HFF-Myc (cell line): ENCODE measurements around the gene C6orf136.

ENCODE experiments used
- DNase-seq: peaks from one replicate; pipeline ENCODE4 v3.0.0-alpha.2; 2011; ENCODE audit warnings: low read depth; ENCODE audit errors: extremely low read depth
- H3K4me3 ChIP-seq: replicated peaks from 2 replicates; pipeline ENCODE4 v1.5.1; 2011; ENCODE audit warnings: low read depth, mild to moderate bottlenecking, control low read depth, low read length
- CTCF ChIP-seq: IDR thresholded peaks from 2 replicates; pipeline ENCODE4 v1.5.1; 2012; ENCODE audit warnings: mild to moderate bottlenecking, low read depth, low read length, control low read depth; ENCODE audit errors: missing control alignments

The C6orf136 gene

DNA sequence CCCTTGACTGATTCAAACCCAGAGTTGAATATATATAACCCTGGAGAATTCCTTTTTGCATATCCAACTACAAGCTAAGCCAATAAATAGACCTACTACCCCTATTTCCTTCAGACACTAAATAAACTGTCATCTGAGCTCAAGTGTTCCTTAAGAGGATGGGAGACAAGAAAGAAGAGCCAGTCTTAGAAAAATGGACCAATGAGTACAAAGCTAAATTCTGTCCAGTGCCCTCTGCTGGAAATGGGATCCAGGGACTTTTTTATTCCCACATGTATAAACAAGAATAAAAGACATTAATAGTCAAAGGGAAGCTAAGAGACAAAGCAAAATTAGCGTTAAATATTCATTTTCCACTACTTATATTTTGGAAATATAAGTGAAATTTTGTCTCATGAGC is 34.7 kb upstream of the C6orf136 start:
- peak; percentile 21 for TF ChIP-seq CTCF
- no peak overlapping the region for H3K4me3 ChIP-seq
- DNase-seq: no peak

GRCh38 chr6:30612687-30613248 is 34.2 kb upstream of the C6orf136 start:
- no peak overlapping the region for H3K4me3 ChIP-seq
- DNase-seq: no peak
- TF ChIP-seq CTCF: no peak

DNA sequence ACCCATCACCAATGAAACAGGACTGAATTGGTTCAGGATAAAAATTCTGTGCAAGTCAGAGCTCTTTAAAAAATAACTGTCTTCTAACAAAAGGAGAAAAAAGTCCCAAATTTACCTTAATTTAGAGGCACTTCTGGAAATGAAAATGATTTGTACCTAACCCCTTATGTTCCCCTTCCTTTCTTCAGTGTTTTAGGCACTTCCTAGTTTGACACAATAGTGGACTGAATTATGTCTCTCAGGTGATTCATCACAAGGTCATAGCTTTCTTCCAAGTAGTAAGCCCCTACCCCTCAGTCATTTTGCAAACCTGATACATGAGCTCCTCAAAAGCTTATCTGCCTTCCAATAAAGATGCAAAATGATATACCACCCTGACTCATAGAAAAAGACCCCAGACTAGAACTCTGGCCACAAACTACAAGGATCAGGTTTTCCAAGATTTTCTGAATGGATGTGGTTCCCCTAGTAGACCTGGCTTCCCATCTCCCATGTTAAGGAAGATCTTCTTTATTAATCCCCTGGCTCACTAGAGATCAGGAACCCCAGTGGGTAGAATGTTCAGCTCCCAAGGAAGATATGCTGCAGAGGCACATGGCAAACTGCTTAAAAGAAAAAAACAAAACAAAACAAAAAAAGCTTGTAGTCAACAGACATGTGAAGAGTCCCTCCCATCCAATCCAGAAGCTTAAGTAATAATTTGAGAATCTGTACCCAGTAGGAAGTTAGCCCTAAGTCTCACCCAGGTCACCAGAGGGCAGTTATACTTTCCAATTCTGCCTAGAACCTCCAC is 33.5 kb upstream of the C6orf136 start:
- DNase-seq: no peak
- TF ChIP-seq CTCF: no peak
- H3K4me3 ChIP-seq: no peak overlapping the region

GRCh38 chr6:30614044-30614842 is 32.7 kb upstream of the C6orf136 start:
- DNase-seq: no peak
- H3K4me3 ChIP-seq: peak overlapping the region; percentile 78
- TF ChIP-seq CTCF: no peak

DNA sequence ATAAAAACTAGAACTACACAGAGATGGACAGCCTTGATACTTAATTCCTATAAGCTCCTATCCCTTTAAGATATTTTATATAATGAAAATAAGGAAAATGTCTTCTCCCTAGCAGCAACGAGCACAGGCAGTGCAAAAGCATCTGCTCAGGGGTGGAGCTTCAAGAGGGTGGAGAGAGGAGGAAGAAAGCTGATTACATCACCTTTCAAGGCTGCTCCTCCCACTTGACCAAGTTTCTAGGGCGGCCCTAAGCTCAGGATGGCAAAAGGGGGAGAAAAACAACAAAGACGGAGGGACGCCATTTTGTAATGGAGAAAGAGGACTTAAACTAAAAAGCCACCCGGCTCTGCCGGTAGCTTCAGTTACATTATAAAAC is 32.1 kb upstream of the C6orf136 start:
- H3K4me3 ChIP-seq: peak overlapping the region; percentile 78
- TF ChIP-seq CTCF: no peak
- DNase-seq: peak; percentile 96

DNA sequence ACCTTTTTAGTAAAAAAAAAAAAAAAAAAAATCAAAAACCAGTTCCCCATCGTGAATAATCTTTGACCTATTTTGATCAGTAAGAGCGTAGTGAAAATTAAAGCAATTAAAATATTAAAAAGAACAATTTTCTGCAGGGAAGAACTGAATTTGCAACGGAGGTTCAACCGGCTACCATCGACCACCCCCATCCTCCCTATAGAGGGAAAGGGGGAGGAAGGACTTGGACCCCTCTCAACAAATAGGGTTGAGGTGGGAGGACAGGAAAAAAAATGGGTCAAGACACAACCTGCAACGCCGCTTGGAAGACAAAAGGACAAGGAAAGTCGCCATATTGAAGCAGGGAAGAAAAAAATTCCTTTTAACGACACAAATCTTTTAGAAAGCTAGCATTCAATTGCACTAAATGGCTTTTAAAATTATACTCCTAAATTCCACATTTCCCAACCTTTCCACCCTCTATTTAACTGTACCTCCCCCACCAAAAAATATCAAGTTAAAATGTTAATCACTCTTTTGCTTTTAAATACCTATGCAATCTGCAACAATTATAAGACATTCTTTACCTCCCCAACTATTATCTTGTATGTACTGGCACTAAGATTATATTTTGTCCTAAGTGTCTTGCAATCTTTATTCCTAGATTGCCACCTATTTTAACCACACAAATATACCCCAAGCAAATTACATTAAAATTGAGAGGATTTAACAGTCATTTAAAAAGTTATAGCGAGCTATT is 31.5 kb upstream of the C6orf136 start:
- H3K4me3 ChIP-seq: peak overlapping the region; percentile 78
- no peak for DNase-seq
- TF ChIP-seq CTCF: no peak
